Heart right ventricle (tissue), 16 donors: ENCODE measurements around the gene CFH. TPM values are rescaled to one million over a fixed set of nuclear protein-coding genes. Genes with fewer than 3 reads are reported as not detected.

Experiments used
- ATAC-seq, 8 donors: fragments of 200-7000 bp; cut with Tn5 transposase; one replicate each; pipeline ENCODE4 v1.9.1; 2020; ENCODE audit warnings: mild to moderate bottlenecking in 8 of 8, moderate library complexity in 8 of 8, moderate number of reproducible peaks in 1 of 8
- DNase-seq, 2 donors: peaks; one replicate each; pipeline ENCODE4 v3.0.0-alpha.2; 2020
- H3K27ac ChIP-seq, 10 donors: fragments of 200-600 bp; sonication (generic) in 2 of 10; one replicate each; pipeline versions ENCODE4 v1.5.0 to v1.8.0; 2020 to 2022; ENCODE audit warnings: mild to moderate bottlenecking in 3 of 10
- H3K27me3 ChIP-seq, 7 donors: fragments of 200-600 bp; one replicate each; pipeline ENCODE4 v1.8.0; 2021 to 2022; ENCODE audit warnings: mild to moderate bottlenecking in 2 of 7
- H3K36me3 ChIP-seq, 9 donors: fragments of 200-600 bp; sonication (generic) in 1 of 9; one replicate each; pipeline versions ENCODE4 v1.5.0 to v1.8.0; 2020 to 2022; ENCODE audit warnings: mild to moderate bottlenecking in 2 of 9
- H3K4me1 ChIP-seq, 9 donors: fragments of 200-600 bp; sonication (generic) in 1 of 9; one replicate each; pipeline versions ENCODE4 v1.5.0 to v1.8.0; 2020 to 2022; ENCODE audit warnings: mild to moderate bottlenecking in 4 of 9
- H3K4me3 ChIP-seq, 10 donors: fragments of 200-600 bp; sonication (generic) in 2 of 10; one replicate each; pipeline versions ENCODE4 v1.5.0 to v1.8.0; 2020 to 2022; ENCODE audit warnings: mild to moderate bottlenecking in 7 of 10, moderate library complexity in 2 of 10
- H3K9me3 ChIP-seq, 11 donors: fragments of 200-600 bp in 10 of 11; sonication (generic) in 2 of 11; one replicate each; pipeline versions ENCODE4 v1.5.0 to v1.8.0; 2013 to 2022; ENCODE audit warnings: mild to moderate bottlenecking in 2 of 11, control low read depth in 1 of 11, moderate library complexity in 1 of 11
- WGBS, 2 donors: extraction: QIAGEN DNeasy Blood & Tissue Kit; methylation state at CpG; one replicate each; pipeline ENCODE4 v1.1.7; 2013; ENCODE audit warnings: inconsistent platforms in 1 of 2; 5-methylcytosine and 5-hydroxymethylcytosine counted together
- intact Hi-C, 10 donors: fragments of 100-400 bp; cut with DNase I; formaldehyde crosslinking; loops; one replicate each; pipeline versions ENCODE4 v1.11.1 to v1.14.2; 2022
- polyA plus RNA-seq, 2 donors: library from polyadenylated mRNA; stranded (reverse); fragments of 200-250 nt; gene quantifications; one replicate each; pipeline ENCODE4 v1.2.3, GENCODE V29; 2013
- total RNA-seq, 10 donors: library from RNA; stranded (reverse); fragmentation: NEBNext Ultra II Directional in 3 of 10; extraction: Animal tissue kit (Norgen Biotek cat#: 25700) in 3 of 10; gene quantifications; one replicate each; pipeline versions ENCODE4 v1.2.1 to v1.2.4, GENCODE V29; 2021 to 2023
- TF ChIP-seq, protein P1 (sequence below), 9 donors: fragments of 200-600 bp; sonication (generic) in 2 of 9; IDR thresholded peaks; one replicate each; pipeline versions ENCODE4 v1.5.0 to v1.8.0; 2021 to 2022; ENCODE audit warnings: antibody characterized with exemption in 9 of 9, mild to moderate bottlenecking in 5 of 9, moderate library complexity in 1 of 9
- donor health status: Arrhythmogenic right ventricular cardiomyopathy.
- donor health status: ischemic (EF 13 %, LVEDD 7.1; RV severe dilation, severe dysfunction).
- donor health status: healthy with polysubstance abuse.
- donor health status: DM: no; HTN: yes; CAD: no.
- donor health status: DM: no; HTN: no; CAD: no.
- donor health status: ischemic (EF 25% LVEDD 6.9; RV normal size, moderate dysfunction).
- donor health status: ischemic (EF 25% LVEDD 5.7; RV mildly dilated, moderate dysfunction).
- donor health status: healthy.
- donor health status: DM: yes; HTN: yes; CAD: no.
- donor health status: Ischemic cardiomyopathy.
- donor health status: ischemic (EF 35%, LVEDD 5.7; RV mildly dilated, moderate dysfunction).
- donor health status: nonischemic (EF 11% LVEDD 7.7; RV severe dilation, severe dysfunction).
- donor health status: DM: yes; HTN: yes; CAD: no.
- donor health status: PGD.
- donor health status: ischemic (EF 29% LVEDD 5.4; RV normal size, mild dysfunction).
- donor health status: nonischemic (EF 23%, LVEDD 6.1; RV moderate dilation, normal function).

CFH gene
- total and polyA plus RNA-seq, 12 donors = 12.7 to 50.5 (median 28.5) TPM

DNA sequence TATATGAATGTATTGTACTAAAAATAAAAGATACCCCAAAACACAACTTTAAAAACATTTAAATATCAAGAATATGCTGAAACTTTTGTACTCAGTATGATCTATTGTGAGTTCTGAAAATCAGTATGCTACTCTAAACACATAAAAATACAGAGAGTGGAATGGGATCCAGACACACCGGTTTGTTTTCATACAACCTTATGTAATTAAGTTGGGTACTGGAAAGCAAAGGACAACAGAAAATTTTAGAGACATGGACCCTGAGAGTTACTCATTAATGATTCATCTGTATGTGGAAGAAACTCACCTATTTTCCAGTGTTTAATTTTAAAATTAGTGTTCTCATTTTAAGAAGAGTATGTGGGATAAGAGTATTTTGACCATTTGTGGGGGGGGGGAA, 121.9 kb downstream of the CFH start:
- 95 to 98% methylated on average over 1 of the region's 1 CpG for WGBS, 2 donors

DNA sequence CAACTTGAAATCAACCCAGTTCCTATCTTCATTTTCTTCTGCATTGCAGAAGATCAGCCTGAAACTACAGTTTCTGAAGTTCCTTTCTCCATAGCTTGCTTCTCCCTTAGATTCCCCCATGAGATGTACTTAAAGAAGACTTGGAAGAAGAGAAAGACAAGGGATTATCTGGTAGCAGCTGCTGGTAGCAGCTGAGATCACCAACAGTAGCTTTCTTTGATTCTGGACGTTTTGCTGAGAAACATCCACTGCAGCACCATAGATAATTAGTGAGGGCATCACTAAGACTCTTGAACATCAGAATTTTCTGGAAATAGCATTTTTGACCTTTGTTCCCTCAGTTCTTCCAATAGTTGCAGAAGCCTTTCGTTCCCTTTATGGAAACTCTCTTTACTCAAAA, 122.3 kb downstream of the CFH start:
- Histone ChIP-seq H3K36me3 (no peaks in the 10 kb centered on the region), H3K4me1 (no peaks in the 10 kb centered on the region), H3K9me3 (no peaks in the 10 kb centered on the region), H3K4me3 (no peak overlapping the region), H3K27ac (no peak overlapping the region), H3K27me3 (no peaks in the 10 kb centered on the region)
- DNase-seq (no peak), ATAC-seq (no peak)
- 50 to 54% methylated on average over 2 of the region's 2 CpGs for WGBS, 2 donors
- TF ChIP-seq, protein P1, sequence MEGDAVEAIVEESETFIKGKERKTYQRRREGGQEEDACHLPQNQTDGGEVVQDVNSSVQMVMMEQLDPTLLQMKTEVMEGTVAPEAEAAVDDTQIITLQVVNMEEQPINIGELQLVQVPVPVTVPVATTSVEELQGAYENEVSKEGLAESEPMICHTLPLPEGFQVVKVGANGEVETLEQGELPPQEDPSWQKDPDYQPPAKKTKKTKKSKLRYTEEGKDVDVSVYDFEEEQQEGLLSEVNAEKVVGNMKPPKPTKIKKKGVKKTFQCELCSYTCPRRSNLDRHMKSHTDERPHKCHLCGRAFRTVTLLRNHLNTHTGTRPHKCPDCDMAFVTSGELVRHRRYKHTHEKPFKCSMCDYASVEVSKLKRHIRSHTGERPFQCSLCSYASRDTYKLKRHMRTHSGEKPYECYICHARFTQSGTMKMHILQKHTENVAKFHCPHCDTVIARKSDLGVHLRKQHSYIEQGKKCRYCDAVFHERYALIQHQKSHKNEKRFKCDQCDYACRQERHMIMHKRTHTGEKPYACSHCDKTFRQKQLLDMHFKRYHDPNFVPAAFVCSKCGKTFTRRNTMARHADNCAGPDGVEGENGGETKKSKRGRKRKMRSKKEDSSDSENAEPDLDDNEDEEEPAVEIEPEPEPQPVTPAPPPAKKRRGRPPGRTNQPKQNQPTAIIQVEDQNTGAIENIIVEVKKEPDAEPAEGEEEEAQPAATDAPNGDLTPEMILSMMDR (IDR thresholded peaks at IDR 0.05) = no peak
- intact Hi-C loops = no loop called here

More for the DNA sequence above, 121.9 kb downstream of the CFH start:
- no peaks in the 10 kb centered on the region for H3K27me3 ChIP-seq
- DNase-seq = no peak
- no peaks in the 10 kb centered on the region for H3K9me3 ChIP-seq
- no peaks in the 10 kb centered on the region for H3K36me3 ChIP-seq
- no peak overlapping the region for H3K4me3 ChIP-seq
- ATAC-seq = no peak
- H3K27ac ChIP-seq = no peak overlapping the region
- H3K4me1 ChIP-seq = no peaks in the 10 kb centered on the region
- TF ChIP-seq, protein P1 (IDR thresholded peaks at IDR 0.05) = no peak
- intact Hi-C loops = no loop called here

DNA sequence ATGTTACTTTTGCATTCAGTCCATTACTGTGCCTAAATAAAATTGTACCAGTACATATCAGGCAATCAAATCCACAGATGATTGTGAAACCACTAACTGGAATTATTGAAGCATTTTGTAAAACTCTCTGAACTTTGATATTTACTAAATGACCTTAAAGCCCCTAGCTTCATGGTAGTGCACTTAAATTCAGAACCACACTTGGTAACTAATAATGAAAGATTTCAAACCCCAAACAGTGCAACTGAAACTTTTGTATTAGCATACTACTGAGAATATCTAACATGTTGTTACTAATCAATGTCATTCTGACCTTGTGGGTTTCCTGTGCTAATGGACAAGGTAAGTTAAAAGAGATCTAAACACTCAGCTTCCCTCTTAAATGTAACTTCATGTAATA, 122.8 kb downstream of the CFH start, which contains the start of gene CFHR3:
CFHR3 (plus strand) TSS at position 238 of the 400 bp plus-strand sequence; CDS start at position 285, 47 bp downstream.
- ATAC-seq = no peak
- Histone ChIP-seq H3K4me1 (no peaks in the 10 kb centered on the region), H3K27ac (no peak within 1 kb of the TSS), H3K27me3 (no peaks in the 10 kb centered on the region), H3K36me3 (no peaks in the 10 kb centered on the region), H3K4me3 (no peak within 1 kb of the TSS), H3K9me3 (no peaks in the 10 kb centered on the region)
- TF ChIP-seq, protein P1 (IDR thresholded peaks at IDR 0.05) = no peak
- intact Hi-C loops = no loop called here
- DNase-seq = no peak

DNA sequence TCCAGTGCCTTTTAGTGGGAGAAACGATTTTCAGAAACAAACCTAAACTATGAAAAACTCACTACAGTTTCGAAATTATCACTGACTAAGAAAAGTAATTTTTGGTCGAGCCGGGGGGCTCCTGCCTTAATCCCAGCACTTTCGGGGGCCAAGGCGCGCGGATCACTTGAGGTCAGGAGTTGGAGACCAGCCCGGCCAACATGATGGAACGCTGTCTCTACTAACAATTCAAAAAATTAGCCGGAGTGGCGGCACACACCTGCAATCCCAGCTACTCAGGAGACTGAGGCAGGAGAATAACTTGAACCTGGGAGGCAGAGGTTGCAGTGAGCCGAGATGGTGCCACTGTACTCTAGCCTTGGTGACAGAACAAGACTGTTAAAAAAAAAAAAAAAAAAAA, 125.8 kb downstream of the CFH start:
- Histone ChIP-seq H3K27me3 (no peaks in the 10 kb centered on the region), H3K4me1 (no peaks in the 10 kb centered on the region), H3K36me3 (no peaks in the 10 kb centered on the region), H3K27ac (no peak overlapping the region), H3K4me3 (no peak overlapping the region), H3K9me3 (no peaks in the 10 kb centered on the region)
- ATAC-seq (no peak), DNase-seq (no peak)
- 89 to 90% methylated on average over 12 to 13 of the region's 13 CpGs for WGBS, 2 donors
- intact Hi-C loops = no loop called here
- TF ChIP-seq, protein P1 (IDR thresholded peaks at IDR 0.05) = no peak
